HG03571 (cell line): ENCODE measurements around the gene DYRK1A.

Experiments used
- ATAC-seq: cut with Tn5 transposase; IDR thresholded peaks from one replicate; pipeline ENCODE4 v1.9.1; 2021; ENCODE audit not compliant: unreplicated experiment

Gene DYRK1A

DNA sequence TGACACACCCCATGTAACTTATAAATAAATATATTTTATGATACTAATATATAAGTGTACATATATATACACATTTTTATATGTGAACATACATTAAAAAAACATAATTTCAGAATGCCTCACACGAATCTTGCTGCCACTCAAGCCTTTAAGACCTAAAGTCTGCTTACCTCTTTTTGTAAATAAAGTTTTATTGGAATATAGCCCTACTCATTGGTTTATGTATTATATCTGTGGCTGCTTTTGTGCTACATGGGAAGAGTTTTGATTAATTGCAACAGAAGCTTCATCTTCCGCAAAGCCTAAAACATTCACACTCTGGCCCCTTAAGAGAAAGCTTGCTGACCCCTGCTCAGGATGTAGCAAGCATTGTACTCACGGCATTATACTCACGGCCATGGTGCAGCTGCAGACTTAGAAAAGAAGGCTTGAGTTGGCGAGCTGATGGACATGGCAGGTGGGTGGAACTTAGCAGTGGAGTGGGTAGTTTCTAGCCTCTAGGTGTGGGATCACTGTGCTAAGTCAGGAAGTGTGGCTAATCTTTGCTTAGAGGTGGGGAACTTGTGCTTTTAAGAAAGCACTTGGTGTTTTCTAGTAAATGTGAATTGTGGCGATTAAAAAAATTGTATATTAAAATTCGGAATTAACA is 80.8 kb downstream of the DYRK1A start:
- ATAC-seq, result no peak

DNA sequence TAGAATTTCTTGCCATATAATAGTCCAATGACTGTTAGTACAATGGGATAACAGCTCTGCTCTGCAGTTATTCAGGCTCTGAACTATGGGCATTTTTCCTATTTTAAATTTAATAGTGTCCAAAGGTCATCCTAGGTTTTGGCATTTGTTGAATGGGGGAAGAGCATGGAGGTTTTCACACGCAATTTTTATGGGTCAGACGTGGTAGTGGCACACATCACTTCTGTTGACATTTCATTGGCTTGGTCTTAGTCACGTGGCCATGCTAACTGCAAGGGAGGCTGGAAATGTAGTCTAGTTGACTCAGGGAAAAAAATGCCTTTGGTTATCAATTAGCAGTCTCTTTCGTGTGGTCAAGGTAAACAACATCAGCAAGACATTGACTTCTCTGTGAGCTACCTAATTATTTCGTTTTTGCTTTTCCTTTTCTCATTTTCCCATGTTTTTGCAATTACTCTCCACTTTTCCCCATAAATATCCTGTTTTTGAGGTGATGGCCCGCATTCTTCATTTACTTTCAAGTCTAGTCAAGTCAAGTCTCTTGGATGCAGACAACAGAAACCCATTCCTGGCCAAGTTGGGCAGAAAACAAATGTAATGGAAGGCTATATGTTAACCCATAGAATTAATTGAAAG is 82.8 kb downstream of the DYRK1A start:
- ATAC-seq, result no peak

DNA sequence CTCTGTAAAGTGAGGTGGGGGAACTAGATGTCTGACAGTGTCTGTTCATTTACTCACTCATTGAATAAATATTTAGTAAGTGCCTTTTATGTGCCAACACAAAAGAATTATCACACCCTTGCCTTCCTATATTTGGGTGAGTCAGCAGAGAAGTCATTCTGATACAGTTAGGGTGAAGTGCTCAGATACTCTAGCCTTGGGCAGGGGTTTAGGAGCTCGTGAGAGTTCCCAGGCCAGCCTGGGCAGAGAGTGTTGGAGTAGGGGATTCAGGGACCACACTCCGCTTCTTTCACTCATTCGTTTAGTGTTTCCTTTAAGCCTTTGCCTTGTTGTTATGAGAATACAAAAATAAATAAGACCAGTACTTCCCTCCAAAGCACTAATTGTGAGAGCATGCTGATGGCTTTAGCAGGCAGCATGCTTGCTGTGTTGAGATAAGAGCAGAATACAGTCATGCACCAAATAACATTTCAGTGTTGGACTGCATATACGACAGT is 83.9 kb downstream of the DYRK1A start:
- ATAC-seq, result no peak

DNA sequence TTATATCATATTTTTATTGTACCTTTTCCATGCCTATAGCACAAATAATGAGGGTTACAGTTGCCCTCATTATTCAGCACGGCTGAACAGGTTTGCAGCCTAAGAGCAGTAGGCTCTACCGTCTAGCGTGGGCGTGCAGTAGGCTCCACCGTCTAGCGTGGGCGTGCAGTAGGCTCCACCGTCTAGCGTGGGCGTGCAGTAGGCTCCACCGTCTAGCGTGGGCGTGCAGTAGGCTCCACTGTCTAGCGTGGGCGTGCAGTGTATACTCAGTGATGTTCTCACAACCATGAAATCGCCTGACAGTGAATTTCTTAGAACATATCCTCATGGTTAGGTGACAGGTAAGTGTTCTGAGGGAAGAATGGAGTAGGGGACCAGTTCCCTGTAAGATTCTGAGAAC is 84.9 kb downstream of the DYRK1A start:
- ATAC-seq, result no peak

DNA sequence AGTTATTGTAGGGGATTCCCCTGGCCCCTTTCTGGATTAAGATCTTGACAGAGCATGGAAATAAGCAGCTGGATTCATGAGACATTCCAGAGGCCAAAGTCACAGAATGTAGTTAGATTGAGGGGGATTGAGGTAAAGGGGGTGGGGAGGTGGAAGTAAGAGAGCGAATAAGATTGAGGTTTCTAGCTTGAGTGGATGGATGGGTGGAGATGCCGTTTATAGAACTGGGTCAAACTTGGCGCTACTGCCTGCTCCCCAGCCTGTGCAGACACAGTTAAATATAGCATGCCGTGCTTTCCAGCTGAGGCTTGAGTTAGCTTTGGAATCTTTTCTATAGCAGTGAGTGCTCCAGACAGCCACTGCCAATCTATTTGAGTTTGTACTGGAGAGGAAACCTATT is 85.7 kb downstream of the DYRK1A start:
- ATAC-seq, result no peak

DNA sequence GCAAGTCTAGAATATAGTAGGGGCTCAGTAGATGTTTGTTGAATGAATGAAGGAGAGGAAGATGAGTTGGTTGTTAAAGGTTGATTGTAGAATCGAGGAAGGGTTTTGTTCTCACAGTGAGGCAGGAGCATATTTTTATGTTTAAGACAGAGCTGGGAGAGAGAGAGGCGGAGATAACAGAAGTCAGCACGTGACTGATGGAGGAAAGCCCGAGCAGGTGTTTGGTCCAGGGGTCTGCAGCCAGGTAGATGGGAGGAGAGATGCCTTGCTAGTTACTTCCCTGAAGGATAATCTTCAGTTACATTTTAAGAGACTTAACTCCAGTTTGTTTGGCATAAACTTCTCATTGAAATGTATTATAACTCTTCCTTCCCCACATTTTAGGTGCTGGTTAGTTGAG is 86.8 kb downstream of the DYRK1A start:
- ATAC-seq, result no peak

DNA sequence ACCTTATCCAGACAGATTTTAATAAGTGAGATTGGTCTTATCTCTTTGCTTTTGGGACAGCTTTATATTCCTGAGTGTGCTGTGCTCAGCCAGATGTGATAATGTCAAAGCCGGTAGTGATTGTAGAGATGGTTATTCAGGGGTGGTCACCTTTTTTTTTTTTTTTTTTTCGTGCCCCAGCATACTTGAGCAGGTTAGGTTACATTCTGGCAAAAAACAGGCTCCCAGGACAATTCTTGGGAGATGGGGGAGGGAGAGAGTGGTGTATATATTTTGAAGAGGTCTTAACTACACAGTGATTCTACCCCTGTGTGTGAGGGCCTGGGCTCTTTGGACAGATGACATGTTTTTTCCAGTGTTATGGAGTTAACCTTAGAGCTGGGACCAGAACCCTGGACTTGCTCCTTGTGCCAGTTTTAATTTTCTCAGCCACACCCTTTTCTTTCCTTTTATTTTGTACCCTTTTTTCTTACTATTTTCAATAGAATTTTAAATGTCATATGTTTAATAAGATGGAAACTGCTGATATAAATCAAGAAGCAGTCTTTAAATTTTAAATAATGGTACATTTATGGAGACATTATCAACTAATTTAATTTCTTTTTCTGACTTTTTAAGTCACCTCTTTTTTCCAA is 88.4 kb downstream of the DYRK1A start:
- no peak for ATAC-seq

DNA sequence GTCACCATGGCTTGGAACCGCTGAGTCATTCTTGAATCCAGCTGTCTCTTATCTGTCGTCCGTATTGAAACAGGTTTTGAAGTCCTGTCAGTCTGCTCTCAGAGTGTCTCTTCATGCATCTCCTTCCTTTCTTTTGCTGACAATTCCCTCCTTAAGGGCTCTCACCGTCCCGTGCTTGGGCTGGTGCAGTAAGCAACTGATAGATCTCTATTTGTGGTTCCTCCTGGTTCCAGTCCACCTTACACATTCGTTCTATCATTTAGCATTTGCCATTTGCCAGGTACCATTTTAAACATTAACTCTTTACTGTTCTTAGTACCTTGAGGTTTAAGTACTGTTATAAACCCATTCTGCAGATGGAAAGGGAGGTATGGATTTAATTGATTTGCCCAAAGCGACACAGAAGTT is 88.9 kb downstream of the DYRK1A start:
- ATAC-seq, result no peak

DNA sequence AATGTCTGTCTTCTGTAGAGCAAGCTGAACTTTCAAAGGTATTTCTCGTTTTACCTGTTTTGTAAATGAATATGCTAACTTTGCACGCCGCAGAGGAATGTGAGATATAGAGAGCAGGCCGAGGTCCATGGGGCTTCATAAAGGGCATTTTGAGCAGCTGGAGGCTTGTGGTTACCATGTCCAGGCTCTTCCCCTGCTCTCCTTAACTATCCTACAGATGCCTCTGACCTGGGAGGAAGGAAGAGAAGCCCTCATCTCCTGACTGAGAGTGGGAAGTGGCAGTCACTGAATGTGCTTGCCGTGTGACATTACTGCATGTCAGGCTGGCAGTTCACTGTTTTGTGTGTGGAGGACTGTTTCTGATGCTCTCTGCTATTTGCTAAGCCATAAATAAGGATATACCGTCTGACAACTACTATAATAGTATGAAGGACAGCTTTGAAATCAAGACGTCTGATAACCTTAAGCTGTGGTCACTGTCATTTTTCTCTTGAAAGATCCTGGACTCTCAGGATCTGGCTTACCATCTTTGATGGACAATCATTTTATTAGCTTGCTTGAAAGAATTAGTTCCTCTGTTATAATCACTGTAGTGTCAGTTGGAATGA is 92.2 kb downstream of the DYRK1A start:
- ATAC-seq, result no peak

DNA sequence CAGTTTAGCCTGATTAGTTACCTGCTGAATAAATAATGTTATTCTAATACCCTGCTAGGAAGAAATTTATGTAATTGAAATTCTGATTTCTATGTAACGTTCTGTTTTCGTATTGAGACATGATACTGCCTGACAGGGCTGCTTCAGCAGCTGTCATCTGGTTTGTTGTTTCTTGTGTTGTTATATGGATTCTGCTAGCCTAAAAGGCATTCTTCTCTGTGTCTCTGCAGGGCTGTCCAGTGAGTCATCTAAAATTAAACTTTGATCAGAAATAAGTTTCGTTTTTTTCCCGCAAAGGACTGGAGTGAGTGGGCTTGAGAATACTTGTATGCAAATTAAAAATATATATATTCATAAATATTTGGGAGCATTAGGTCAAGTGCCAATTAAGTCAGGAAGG is 93.0 kb downstream of the DYRK1A start:
- ATAC-seq, result no peak

DNA sequence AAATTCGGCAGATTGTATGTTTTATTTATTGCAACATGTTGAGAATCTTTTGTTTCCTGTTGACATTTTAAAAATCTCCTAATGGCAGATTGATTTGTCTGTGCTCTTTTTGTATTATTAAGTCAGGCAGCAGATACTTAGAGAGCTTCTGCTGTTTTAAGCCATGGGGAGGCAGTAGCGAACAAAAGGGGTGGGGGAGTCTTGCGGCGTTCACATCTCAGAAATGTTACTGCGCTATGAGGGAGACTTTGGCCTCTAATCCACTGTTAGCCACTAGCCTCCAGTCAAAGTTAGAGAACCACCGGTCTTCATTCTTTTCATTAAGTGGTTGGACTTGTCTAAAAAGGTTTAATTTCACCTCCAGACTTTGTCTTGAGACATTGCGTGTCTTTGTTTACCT is 93.6 kb downstream of the DYRK1A start:
- no peak for ATAC-seq

DNA sequence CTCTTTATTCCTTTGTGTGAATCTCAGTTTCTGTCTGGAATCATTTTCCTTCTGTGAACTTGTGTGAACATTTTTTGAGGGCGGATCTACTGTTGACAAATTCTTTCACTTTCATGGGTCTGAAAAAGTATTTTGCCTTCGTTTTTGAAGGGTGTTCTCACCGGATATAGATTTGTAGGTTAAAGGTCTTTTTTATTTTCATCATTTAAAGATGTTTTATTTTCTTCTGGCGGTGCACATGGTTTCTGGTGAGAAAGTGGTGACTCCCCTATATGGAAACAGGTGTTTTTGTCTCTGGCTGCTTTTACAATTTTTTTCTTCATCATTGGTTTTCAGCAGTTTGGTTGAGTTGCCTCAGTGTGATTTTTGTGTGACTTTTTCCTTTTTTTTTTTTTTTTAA is 94.9 kb downstream of the DYRK1A start:
- no peak for ATAC-seq

DNA sequence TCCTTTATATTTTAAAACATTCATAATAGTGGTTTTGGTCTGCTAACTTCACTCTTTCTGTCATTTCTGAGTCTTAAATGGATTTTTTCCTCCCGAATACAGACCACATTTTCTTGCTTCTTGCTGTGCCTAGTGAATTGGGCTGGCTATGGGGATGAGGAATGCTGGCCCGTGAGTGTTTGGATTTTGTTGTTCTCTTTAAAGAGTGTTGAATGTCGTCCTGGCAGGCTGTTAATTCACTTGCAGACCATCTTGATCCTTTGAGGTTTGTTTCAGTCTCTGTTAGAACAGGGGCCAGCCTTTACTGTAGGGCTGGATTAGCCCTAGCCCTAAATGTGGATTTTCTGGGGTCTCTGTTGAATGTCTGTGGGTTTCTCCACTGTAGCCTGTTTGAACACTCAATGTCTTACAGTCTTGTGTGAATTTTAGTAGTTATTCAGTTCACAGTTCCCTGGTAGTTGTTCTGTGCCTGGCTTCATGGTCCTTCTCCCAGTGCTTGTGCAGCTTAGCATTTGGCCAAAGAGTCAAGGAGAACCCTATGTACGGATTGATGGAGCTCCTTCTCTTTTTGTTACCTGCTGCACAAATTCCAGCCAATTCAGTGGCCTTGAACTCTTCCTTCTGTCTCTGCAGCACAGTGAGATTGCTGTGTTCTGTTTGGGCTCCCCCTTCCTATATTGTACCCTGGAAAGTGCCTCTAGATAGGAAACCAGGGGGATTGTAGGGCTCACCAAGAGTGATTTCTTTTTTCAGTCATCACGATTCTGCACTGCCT is 95.7 kb downstream of the DYRK1A start:
- no peak for ATAC-seq

DNA sequence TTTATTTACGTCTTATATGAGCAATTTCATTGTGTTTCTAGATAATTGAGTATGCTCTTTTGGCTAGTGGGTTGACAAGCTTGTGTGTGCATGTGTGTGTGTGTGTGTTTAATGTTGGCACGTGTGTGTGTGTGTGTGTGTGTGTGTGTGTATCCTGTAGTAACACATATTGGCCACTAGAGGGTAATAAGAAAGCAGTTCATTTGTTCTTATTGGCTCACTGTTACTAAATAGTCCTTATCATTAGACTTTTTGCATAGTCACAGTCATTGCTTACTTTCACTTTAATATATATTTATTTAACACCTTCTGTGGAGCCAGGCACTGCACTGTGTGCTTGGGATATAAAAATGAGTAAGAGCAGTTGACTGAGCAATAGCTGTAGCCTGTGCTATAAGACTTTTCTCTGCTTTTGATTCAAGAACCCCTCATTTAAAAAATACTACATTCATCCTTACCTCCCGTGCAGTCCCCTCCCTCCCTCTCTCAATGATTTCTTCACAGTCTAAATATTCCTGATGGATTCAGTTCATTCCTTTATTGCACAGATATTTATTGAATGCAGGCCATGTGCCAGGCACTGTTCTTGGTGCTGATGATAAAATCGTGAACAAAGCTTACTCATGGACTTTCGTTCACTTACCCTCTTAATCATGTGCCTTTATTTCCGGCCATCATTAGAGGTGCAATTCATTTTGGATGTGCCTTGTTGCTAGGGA is 96.7 kb downstream of the DYRK1A start:
- ATAC-seq, result no peak

DNA sequence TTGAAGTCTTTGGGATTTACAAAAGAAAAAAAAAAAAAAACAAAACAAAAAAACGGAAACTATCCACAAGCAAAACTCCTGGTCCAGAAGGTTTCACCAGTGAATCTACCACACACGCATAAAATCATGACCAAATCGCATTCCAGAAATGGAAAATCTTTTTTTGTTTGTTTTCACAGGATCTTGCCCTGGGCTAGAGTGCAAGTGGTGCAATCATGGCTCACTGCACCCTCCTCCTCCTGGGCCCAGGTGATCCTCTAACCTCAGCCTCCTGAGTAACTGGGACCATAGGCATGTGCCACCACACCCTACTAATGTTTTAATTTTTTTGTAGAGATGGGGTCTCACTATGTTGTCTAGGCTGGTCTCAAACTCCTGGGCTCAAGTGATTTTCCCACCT is 100.5 kb downstream of the DYRK1A start:
- ATAC-seq, result no peak

DNA sequence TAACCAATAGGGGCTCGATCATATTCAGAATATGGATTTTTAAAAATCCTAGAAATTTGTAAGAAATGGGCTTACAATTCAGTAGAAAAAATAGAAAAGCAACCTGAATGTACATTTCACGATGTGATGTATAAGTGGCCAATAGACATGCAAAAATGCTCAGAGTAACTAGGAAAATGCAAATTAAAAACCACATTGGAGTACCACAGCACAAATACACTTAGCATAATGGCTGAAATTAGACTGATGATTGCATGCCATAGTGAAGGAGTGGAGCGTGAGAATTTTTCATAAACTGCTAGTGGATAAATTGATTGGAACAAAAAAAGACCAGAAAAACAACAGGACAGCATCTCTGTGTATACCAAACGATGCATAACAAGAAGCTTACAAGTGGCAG is 102.3 kb downstream of the DYRK1A start:
- no peak for ATAC-seq

DNA sequence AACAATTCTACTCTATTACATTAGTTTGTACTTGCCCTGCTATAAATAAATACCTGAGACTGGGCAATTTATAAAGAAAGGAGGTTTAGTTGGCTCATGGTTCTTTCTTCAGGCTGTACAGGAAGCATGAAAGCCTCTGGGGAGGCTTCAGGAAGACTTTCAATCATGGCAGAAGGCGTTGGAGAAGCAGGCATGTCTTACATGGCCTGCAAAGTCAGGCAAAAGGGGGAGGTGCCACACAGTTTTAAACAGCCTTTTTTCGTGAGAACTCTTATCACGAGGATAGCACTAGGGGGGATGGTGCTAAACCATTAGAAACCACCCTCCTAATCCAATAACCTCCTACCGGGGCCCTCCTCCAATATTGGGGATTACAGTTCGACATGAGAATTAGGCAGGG is 102.9 kb downstream of the DYRK1A start:
- no peak for ATAC-seq

DNA sequence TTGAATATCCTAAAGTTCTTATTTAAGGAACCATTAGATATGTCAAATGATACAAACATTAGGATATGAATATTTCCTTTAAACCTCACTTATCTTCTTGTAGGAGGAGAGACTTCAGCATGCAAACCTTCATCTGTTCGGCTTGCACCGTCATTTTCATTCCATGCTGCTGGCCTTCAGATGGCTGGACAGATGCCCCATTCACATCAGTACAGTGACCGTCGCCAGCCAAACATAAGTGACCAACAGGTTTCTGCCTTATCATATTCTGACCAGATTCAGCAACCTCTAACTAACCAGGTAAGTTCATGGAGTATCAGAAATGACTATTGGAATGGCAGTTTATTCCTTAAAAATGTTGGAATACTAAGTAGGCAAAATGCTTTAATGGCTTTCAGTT is 106.0 kb downstream of the DYRK1A start:
- ATAC-seq, result no peak

DNA sequence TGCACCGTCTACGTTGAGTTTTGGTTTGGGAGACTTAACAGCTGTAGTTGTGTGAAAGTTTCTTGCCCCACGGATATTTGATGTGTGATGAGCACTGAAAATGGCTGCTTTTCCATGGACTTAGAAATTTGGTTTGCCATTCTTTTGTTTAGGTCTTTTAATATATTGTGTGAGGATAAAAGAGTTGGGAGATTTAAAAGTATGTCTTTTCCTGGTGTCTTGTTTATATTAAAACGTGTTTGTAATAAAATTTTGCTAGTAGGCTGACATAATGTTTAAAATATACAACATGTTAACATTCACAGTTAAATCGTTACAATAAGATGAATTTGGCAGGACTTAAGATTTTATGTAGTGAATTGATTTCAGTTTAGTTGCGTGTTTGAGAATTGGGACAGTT is 106.9 kb downstream of the DYRK1A start:
- no peak for ATAC-seq

DNA sequence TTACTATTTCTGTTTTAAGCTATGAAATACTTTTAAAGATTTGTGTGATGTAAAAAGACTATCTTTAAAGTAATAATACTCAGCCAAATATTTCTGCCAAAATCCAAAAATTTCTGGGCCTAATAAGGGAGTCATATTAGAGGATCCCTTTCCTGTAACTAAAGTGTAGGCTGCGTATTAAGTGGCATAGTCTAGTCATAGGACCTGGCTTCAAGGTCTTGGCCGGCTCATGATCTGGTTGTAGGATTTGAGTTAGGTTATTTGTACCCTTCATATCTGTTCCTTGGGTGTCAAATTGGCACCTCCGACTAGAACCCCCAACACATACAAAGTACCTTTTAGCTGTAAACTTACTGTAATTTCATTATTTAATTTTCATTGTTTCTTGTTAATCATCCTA is 107.8 kb downstream of the DYRK1A start:
- ATAC-seq, result no peak
